ENCODE results near the gene AMIGO2. TPM values are rescaled to one million over a fixed set of nuclear protein-coding genes. Genes with fewer than 3 reads are reported as not detected.

Gene AMIGO2
- total and polyA plus RNA-seq, 2 experiments from 2014 or later = 0.92 to 2.2 TPM

DNA sequence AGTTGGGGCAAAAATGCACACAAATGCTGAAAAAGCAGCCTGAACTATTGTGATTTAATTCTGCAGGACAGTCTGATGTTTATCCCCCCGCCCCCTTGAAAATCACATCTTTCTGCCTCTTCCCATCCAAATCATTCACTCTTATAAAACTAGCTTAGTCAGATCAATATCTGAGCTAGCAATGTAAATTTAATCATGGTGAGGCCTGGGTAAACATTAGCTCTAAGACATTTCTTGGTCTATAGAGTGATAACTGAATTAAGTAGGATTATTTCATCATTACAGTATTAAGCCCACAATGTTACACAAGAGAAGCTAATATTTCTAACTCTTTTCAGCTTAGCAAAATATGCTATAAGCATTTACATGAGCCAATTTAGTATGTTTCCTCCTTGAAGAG is 9.4 kb downstream of the AMIGO2 start:
- no peaks in the 10 kb centered on the region for H3K4me1 ChIP-seq (ENCODE audit: low read depth)
- H3K4me3 ChIP-seq = no peak overlapping the region
- H3K36me3 ChIP-seq = no peaks in the 10 kb centered on the region
- DNase-seq (ENCODE audit: low read depth in 1 of 2, low spot score in 1 of 2) = no peak
- TF ChIP-seq, protein P1, sequence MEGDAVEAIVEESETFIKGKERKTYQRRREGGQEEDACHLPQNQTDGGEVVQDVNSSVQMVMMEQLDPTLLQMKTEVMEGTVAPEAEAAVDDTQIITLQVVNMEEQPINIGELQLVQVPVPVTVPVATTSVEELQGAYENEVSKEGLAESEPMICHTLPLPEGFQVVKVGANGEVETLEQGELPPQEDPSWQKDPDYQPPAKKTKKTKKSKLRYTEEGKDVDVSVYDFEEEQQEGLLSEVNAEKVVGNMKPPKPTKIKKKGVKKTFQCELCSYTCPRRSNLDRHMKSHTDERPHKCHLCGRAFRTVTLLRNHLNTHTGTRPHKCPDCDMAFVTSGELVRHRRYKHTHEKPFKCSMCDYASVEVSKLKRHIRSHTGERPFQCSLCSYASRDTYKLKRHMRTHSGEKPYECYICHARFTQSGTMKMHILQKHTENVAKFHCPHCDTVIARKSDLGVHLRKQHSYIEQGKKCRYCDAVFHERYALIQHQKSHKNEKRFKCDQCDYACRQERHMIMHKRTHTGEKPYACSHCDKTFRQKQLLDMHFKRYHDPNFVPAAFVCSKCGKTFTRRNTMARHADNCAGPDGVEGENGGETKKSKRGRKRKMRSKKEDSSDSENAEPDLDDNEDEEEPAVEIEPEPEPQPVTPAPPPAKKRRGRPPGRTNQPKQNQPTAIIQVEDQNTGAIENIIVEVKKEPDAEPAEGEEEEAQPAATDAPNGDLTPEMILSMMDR (IDR thresholded peaks at IDR 0.05; ENCODE audit: low read depth, low read length) = no peak
- no peak overlapping the region for H3K27ac ChIP-seq
- H3K9me3 ChIP-seq (ENCODE audit: low read depth) = no peaks in the 10 kb centered on the region
- H3K27me3 ChIP-seq = no peaks in the 10 kb centered on the region

DNA sequence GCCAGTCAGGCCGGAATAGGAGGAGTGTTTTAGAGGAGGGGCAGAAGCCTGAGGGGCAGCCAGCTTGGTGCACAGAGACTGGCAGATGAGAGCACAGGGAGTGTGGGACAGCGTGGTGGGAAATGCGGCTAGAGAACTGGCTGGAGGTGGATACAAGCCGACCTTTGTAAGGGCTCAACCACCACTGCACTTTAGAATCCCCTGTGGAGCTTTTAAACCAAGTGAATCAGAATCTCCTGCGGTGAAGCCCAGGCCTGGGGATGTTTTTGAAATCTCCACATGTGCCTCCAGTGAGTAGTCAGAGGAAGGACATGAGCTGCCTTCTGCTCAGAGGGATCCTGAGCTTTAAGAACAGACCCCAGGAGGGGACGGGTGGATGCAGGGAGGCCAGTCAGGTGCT is 11.2 kb downstream of the AMIGO2 start:
- no peak for DNase-seq (ENCODE audit: low read depth in 1 of 2, low spot score in 1 of 2)

DNA sequence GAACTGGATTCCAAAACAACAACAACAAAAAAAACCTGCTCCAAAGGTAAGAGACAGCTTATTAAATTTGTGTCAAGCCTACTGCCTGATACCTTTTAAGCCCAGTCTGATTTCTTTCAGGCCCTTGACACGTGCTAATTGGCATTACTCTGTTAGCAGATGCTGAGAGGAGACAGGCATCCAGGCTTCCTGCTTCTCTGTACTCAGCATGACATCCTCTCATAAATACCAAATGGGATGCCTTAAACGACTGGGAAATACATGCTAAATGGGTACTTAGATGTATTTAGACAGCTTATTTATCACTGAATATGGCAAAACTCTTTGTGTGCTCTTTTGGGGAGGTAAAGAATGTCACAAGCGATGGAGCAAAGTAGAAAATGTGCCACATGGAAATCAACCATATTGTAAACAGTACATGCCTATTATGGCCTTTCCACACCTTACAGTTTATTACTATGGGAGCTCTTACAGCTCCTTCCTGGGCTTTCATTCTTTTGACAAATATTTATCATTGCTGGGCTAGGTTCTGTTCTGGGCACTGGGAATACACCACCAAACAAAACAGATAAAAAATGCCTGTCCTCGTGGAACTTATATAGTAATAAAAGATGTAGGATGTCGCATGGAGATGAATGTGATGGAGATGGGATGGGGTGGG is 11.9 kb downstream of the AMIGO2 start:
- no peak overlapping the region for H3K27ac ChIP-seq

More for the DNA sequence above, 11.2 kb downstream of the AMIGO2 start:
- TF ChIP-seq, protein P1 (IDR thresholded peaks at IDR 0.05; ENCODE audit: low read depth, low read length) = no peak
- Histone ChIP-seq H3K4me3 (no peak overlapping the region), H3K9me3 (ENCODE audit: low read depth) (no peaks in the 10 kb centered on the region), H3K36me3 (no peaks in the 10 kb centered on the region), H3K4me1 (ENCODE audit: low read depth) (no peaks in the 10 kb centered on the region), H3K27me3 (no peaks in the 10 kb centered on the region), H3K27ac (no peak overlapping the region)

DNA sequence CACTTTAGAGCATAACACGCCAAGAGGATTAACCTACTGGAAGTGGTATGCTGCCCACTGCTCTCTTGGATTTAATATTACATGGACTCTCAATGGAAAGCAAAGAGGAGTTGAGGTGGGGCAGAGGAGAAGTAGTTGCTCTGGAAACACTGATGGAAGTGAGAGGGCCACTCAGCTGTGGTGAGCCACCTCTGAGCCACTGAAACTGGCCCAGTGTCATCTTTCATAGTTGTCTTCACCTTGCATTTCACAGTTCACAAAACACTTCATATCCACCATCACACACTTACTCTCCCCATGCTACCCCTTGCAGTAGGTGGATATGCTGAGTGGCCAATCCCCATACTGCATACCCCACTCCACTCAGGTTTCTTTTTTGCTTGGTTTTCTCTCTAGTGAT is 12.6 kb downstream of the AMIGO2 start:
- H3K4me1 ChIP-seq (ENCODE audit: low read depth) = no peaks in the 10 kb centered on the region
- no peak for DNase-seq (ENCODE audit: low read depth in 1 of 2, low spot score in 1 of 2)
- TF ChIP-seq, protein P1 (IDR thresholded peaks at IDR 0.05; ENCODE audit: low read depth, low read length) = no peak
- no peak overlapping the region for H3K27ac ChIP-seq
- no peaks in the 10 kb centered on the region for H3K9me3 ChIP-seq (ENCODE audit: low read depth)
- H3K27me3 ChIP-seq = no peaks in the 10 kb centered on the region
- H3K4me3 ChIP-seq = no peak overlapping the region
- H3K36me3 ChIP-seq = no peaks in the 10 kb centered on the region

More for the DNA sequence above, 11.9 kb downstream of the AMIGO2 start:
- H3K36me3 ChIP-seq = no peaks in the 10 kb centered on the region
- no peak for DNase-seq (ENCODE audit: low read depth in 1 of 2, low spot score in 1 of 2)
- H3K4me3 ChIP-seq = no peak overlapping the region
- no peaks in the 10 kb centered on the region for H3K27me3 ChIP-seq
- no peaks in the 10 kb centered on the region for H3K4me1 ChIP-seq (ENCODE audit: low read depth)
- H3K9me3 ChIP-seq (ENCODE audit: low read depth) = no peaks in the 10 kb centered on the region
- TF ChIP-seq, protein P1 (IDR thresholded peaks at IDR 0.05; ENCODE audit: low read depth, low read length) = no peak

DNA sequence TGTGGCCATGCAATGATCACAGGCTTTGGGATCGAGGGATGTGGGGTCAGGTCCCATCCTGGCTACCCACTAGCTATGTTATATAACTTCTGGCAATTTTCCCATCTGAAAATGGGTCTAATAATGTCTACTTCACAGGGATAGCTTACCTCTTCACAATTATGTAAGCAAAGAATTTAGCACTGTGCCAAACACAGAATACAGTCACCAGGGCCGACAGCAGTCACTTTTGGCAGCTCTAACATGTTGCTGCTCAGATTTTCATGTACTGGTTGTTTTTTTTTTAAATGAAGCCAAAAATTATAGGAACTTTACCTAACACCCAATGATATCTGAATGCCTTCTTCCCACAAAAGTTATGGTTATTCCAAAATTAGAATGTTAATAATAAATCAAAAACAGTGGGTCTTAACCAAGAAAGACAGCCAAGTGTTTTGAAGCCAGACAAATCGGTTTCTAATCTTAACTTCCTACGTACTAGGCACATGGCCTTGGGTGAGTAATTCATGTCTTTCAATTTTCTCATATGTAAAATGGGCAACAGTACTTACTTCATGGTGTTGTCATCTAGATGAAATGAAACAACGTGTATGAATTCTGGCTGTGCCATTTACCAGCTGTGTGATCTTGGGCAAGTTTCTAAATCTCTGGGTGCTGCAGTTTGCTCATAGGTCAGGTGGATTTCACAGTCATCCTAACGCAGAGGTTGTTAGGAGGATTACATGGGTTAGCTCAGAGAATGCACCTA is 13.3 kb downstream of the AMIGO2 start:
- DNase-seq (ENCODE audit: low read depth in 1 of 2, low spot score in 1 of 2) = peak in 1 of 2 donors; percentile 45
- Histone ChIP-seq H3K36me3 (no peaks in the 10 kb centered on the region), H3K9me3 (ENCODE audit: low read depth) (no peaks in the 10 kb centered on the region), H3K4me1 (ENCODE audit: low read depth) (no peaks in the 10 kb centered on the region), H3K27me3 (no peaks in the 10 kb centered on the region), H3K4me3 (no peak overlapping the region), H3K27ac (no peak overlapping the region)
- TF ChIP-seq, protein P1 (IDR thresholded peaks at IDR 0.05; ENCODE audit: low read depth, low read length) = no peak

All from cardiac muscle cell (in vitro differentiated cells and primary cell).